ENCODE measurements around the gene DGCR8.

Gene DGCR8

GRCh38 chr22:20111689-20112622, 31.9 kb downstream of the DGCR8 start:
- DNase-seq: no peak

- no peak for DNase-seq
Measured at GRCh38 chr22:20112623-20113511, 32.8 kb downstream of the DGCR8 start.

- no peak for DNase-seq
Measured at GRCh38 chr22:20113551-20114310, 33.7 kb downstream of the DGCR8 start.

- DNase-seq: no peak
Measured at GRCh38 chr22:20114506-20115475, 34.8 kb downstream of the DGCR8 start.

GRCh38 chr22:20115691-20116375, 35.8 kb downstream of the DGCR8 start, which contains the start of gene RANBP1:
RANBP1 (plus strand) TSS chr22:20116104; CDS start chr22:20116185, 81 bp downstream.
- DNase-seq: no peak

GRCh38 chr22:20116376-20116950, 36.4 kb downstream of the DGCR8 start:
- no peak for DNase-seq

DNA sequence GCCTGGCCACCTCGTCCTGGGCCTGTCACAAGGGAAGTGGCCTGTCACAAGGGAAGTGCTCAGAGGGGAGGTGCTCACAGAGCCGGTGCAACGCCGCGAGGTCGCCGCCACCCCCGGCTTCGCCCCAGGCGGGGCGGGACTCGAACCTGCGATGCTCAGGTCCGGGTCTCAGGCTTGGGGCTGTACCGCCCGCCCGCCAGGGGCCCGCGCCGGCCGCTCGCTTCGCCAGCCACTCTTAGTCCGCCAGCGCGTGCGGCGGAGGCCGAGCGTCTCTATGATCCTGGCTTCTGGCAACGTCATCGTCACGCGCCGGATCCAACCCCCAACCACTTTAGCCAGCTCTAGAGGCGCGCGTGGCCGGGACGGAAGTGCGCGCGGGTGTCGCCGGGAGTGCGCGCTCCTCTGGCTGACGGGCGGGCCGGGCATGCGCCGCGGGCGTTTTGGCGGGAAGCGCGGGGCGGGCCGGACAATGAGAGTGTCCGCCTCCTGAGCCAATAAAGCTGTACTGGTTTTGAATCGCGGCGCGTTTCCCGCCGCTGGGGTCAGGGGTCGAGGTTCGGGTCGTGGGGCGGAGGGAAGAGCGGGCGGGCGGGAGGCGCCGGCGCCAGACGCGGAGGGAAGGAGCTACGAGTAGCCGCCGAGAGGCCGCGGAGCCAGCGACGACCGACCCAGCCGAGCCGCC, 37.1 kb downstream of the DGCR8 start, which contains the start of gene TRMT2A:
TSS of gene TRMT2A (minus strand) at position 276 of the 682 bp plus-strand sequence. CDS start 320 bp downstream, outside the sequence.
- peak; percentile 97 for DNase-seq

GRCh38 chr22:20117633-20118299, 37.7 kb downstream of the DGCR8 start:
- DNase-seq: peak; percentile 78

DNA sequence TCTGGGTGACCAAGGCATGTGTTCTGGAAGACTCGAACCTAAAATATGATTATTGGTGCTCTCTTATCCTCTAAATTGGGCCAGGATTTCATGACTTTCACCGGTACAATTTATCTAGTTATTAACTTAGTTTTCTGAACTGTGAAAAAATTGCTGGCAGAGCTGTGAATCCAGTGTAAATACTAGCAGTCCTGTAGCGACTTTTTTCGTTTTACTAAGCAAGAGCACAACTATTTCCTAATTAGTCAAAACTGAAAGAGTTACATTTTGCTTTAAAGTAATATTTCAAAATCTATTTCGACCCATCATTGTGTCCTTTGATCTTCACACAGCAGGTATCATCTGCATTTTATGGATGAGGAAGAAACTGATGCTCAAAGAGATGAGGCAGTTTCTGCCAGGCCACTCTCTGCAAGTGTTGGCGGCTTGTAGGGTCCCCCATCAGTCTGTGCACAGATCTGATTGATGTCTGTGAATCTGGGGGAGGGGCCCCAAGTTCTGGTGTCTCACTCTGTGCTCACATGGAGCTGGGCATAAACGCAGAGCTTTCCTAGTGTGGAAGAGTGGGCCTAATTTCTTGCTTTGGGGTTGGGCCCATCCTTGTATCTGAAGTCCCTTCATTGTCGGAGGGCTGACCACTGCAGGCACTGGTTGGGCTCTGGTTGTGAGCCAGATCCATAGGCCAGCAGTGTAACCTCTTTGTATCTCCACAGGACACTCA, 38.4 kb downstream of the DGCR8 start:
- DNase-seq: no peak

- no peak for DNase-seq
Measured at GRCh38 chr22:20121856-20122415, 41.9 kb downstream of the DGCR8 start.

GRCh38 chr22:20123366-20124082, 43.5 kb downstream of the DGCR8 start:
- DNase-seq: no peak

GRCh38 chr22:20124083-20124787, 44.2 kb downstream of the DGCR8 start:
- no peak for DNase-seq

- no peak for DNase-seq
Measured at GRCh38 chr22:20125201-20126174, 45.4 kb downstream of the DGCR8 start.

GRCh38 chr22:20126284-20127029, 46.4 kb downstream of the DGCR8 start:
- DNase-seq: no peak

All from stimulated activated CD4-positive, alpha-beta T cell treated with anti-CD3 and anti-CD28 coated beads, Interleukin-4, amount 100 ng/mL, for 1 hour (primary cell).